DLD1 (cell line): ENCODE results near the gene RANBP10.

Source experiments
- in situ Hi-C: cut with HindIII; loops from 2 replicates; pipeline ENCODE4 v1.10.0; 2017; ENCODE audit warnings: low sequenced_read_pairs

RANBP10 gene

GRCh38 chr16:67679935-67680897 lies 126.1 kb downstream of the RANBP10 start:
- in situ Hi-C loops, result loop anchor here (25.0 kb wide), 1 partner anchor 93 kb away; no protein-coding TSS in a partner anchor

- in situ Hi-C loops, result loop anchor here (25.0 kb wide), 1 partner anchor 91 kb away; no protein-coding TSS in a partner anchor
Measured at GRCh38 chr16:67678354-67679023, 127.9 kb downstream of the RANBP10 start.

- in situ Hi-C loops, result loop anchor here (25.0 kb wide), 1 partner anchor 90 kb away; no protein-coding TSS in a partner anchor
Measured at GRCh38 chr16:67677712-67678111, 128.6 kb downstream of the RANBP10 start.

- in situ Hi-C loops, result loop anchor here (25.0 kb wide), 1 partner anchor 90 kb away; no protein-coding TSS in a partner anchor
Measured at GRCh38 chr16:67676939-67677338, 129.4 kb downstream of the RANBP10 start.

GRCh38 chr16:67676516-67676915 lies 129.8 kb downstream of the RANBP10 start:
- in situ Hi-C loops, result loop anchor here (25.0 kb wide), 1 partner anchor 89 kb away; no protein-coding TSS in a partner anchor

GRCh38 chr16:67675999-67676398 lies 130.4 kb downstream of the RANBP10 start:
- in situ Hi-C loops, result loop anchor here (25.0 kb wide), 1 partner anchor 89 kb away; no protein-coding TSS in a partner anchor

GRCh38 chr16:67675579-67675935 lies 130.8 kb downstream of the RANBP10 start:
- in situ Hi-C loops, result loop anchor here (25.0 kb wide), 1 partner anchor 88 kb away; no protein-coding TSS in a partner anchor

GRCh38 chr16:67674851-67675578 lies 131.3 kb downstream of the RANBP10 start:
- in situ Hi-C loops, result loop anchor here (25.0 kb wide), 1 partner anchor 88 kb away; no protein-coding TSS in a partner anchor

GRCh38 chr16:67673712-67674580 lies 132.4 kb downstream of the RANBP10 start:
- in situ Hi-C loops, result no loop called here
